Mesodermal cell (in vitro differentiated cells): ENCODE data around the gene MEN1.

Experiments used
- H3K27ac ChIP-seq: 2 replicates; pipeline ENCODE4 v1.7.0; 2013; ENCODE audit warnings: mild to moderate bottlenecking, low read depth, low read length, moderate library complexity; ENCODE audit not compliant: severe bottlenecking
- H3K36me3 ChIP-seq: 2 replicates; pipeline ENCODE4 v1.7.1; 2013; ENCODE audit warnings: mild to moderate bottlenecking, low read length, moderate library complexity; ENCODE audit not compliant: control insufficient read depth, insufficient read depth
- H3K4me1 ChIP-seq: one replicate; pipeline ENCODE4 v1.7.1; 2013; ENCODE audit warnings: mild to moderate bottlenecking, low read length; ENCODE audit not compliant: insufficient read depth, control insufficient read depth, poor library complexity, severe bottlenecking
- H3K4me3 ChIP-seq: 2 replicates; pipeline ENCODE4 v1.7.0; 2013; ENCODE audit warnings: low read length, control low read depth, mild to moderate bottlenecking; ENCODE audit not compliant: insufficient read depth, poor library complexity, severe bottlenecking; ENCODE audit errors: extremely low read depth
- H3K9me3 ChIP-seq: 2 replicates; pipeline ENCODE4 v1.7.1; 2013; ENCODE audit warnings: mild to moderate bottlenecking, low read length, moderate library complexity; ENCODE audit not compliant: control insufficient read depth
- WGBS, 2 experiments: methylation state at CpG; one replicate each; pipeline ENCODE4 v1.1.5; 2013; ENCODE audit warnings: missing lambda C conversion rate in 2 of 2; ENCODE audit not compliant: insufficient coverage in 2 of 2; 5-methylcytosine and 5-hydroxymethylcytosine counted together

The MEN1 gene

DNA sequence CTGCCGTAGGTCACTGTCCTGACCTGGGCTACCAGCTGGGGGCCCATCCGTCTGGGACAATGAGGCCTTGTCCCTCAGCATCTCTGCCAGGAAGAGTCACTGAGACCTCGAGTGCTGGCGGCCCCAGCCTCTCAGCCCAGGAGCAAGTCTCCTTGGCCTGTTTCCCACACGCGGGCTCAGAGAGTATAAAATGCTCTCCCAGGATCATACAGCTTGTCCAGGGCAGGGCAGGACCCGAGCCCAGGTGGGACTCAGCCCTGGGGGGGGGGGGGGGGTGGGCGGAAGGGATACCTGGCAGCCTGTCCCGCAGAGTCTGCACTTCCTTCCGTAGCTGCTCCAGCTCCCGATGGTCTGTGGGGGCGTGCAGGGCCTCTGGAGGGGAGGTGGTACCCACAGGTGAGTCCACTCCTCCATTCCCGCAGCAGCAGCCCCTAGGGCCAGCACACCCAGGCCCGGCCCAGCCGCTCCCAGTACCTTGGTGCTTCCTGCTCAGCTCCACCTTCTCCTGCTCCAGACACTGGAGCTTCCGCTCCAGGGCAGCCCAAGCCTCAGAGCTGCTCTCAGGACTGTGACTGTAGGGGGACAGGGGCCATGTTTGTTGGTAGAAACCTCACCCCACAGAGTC is 26.2 kb upstream of the MEN1 start:
- WGBS, 2 experiments: 92% methylated on average over 10 of the region's 16 CpGs
- H3K4me1 ChIP-seq: no peaks in the 10 kb centered on the region
- H3K4me3 ChIP-seq: no peak overlapping the region
- H3K36me3 ChIP-seq: no peaks in the 10 kb centered on the region
- H3K9me3 ChIP-seq: no peaks in the 10 kb centered on the region
- no peak overlapping the region for H3K27ac ChIP-seq

DNA sequence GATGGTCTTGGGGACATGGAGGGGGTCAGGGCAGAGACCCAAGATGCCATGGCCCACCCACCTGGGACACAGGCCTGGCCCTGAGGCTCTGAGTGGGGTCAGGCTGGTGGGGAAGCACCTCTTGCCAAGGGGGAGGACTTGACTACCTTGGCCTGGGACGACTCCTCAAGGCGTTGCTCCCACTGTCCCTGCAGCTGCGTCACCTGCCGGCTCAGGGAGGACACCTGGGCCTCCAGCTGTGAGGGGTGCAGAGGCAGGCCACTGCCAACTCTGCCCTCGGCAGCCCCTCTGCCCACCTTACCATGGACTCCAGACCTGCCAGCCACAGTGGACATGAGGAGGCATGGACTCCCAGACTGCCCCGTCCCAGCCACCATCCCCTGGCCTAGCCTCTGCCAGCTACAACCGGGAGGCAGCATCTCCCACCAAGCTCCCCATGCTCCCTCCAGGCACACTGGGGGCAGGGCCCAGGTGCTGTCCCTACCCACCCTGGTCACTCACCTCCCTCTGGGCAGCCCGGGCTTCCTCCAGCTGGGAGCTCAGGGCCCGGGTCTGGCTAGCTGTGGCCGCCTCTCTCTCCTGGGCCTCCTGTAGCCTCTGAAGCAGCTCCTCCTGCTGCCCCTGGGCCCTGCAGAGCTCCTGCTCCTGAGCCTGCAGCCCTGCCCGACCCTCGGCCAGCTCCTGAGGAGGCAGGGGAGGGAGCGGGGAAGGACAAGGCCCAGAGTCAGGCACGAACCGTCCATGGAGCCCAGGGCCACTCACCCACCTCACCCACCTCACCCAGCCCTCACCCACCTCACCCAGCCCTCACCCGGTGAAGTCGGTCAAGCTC is 25.5 kb upstream of the MEN1 start:
- 90 to 94% methylated on average over 10 to 15 of the region's 17 CpGs for WGBS, 2 experiments
- Histone ChIP-seq H3K36me3 (no peaks in the 10 kb centered on the region), H3K9me3 (no peaks in the 10 kb centered on the region), H3K4me1 (no peaks in the 10 kb centered on the region), H3K4me3 (no peak overlapping the region), H3K27ac (no peak overlapping the region)

DNA sequence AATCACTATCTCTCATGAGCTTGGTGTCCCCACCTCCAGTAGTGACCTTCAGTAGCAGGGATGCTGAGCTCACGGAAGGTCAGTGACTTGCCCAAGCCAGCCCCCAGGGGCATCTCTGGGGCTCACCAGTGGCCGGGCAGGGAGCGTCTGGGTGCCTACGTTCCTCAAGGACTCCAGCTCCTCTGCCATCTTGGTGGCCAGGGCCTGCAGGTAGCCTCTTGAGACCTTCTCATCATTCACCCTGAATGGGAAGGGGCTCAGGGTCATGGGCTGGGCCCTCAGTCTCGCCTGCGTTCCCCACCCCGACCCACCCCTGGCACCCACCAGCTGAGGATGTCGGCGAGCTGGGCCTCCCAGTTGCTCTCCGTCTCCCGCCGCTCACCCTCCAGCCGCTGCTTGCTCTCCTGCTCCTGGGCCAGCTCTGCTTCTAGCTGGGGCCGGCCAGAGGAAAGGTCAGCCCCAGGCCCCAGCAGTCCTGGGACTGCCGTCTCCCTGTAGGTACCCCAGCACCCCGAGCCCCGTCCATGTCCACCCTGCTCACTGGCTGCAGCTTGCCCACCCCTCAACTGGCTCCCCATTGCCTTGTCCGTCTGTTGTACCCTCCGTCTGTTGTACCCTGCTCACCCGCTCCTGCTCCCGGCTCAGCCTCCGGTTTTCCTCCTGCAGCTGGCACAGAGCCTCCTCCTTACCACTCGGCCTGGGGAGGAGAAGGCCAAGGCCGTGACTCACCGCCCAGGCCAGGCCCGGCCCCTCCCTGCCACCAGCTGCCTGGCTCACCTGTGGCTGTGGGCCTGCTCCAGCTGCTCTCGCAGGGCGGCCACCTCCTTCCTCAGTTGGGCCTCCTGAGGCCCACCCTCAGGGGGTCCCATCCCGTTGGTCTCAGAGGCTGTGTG is 24.6 kb upstream of the MEN1 start:
- Histone ChIP-seq H3K4me3 (no peak overlapping the region), H3K9me3 (no peaks in the 10 kb centered on the region), H3K27ac (no peak overlapping the region), H3K4me1 (no peaks in the 10 kb centered on the region), H3K36me3 (no peaks in the 10 kb centered on the region)
- WGBS, 2 experiments: 87 to 90% methylated on average over 17 to 23 of the region's 29 CpGs

DNA sequence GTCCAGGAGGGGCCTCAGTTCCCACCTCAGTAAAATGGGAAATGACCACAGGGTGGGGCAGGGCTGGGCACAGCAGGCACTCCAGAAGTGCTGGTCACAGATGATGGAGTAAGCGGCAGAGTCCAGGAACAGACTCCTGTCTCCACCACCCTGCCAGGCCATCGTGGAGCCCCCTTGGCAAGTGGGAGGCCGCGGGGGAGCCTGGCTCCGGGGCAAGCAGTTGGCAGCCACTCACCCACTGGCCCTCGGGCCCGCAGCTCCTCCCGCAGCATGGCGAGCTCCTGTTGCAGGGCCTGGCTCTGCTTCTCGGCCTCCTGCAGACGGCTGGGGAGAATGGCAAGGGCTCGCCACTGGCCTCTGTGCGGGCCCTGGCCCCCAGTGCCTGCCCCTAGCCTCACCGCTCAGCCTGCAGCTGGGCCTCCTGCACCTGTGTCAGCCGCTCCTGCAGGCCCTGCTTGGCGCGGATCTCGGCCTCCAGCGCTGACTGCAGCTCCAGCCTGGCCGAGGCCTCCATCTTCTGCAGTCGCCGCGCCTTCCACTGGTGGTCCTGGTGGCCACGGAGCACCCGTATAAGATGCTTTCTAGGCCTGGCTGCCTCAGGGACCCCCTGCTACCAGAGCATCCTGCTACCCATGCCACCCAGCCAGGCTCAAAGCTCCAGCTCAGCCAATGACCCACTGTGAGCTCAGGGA is 23.8 kb upstream of the MEN1 start:
- no peak overlapping the region for H3K4me3 ChIP-seq
- H3K27ac ChIP-seq: no peak overlapping the region
- no peaks in the 10 kb centered on the region for H3K36me3 ChIP-seq
- WGBS, 2 experiments: 93 to 96% methylated on average over 23 to 24 of the region's 25 CpGs
- no peaks in the 10 kb centered on the region for H3K9me3 ChIP-seq
- H3K4me1 ChIP-seq: no peaks in the 10 kb centered on the region

DNA sequence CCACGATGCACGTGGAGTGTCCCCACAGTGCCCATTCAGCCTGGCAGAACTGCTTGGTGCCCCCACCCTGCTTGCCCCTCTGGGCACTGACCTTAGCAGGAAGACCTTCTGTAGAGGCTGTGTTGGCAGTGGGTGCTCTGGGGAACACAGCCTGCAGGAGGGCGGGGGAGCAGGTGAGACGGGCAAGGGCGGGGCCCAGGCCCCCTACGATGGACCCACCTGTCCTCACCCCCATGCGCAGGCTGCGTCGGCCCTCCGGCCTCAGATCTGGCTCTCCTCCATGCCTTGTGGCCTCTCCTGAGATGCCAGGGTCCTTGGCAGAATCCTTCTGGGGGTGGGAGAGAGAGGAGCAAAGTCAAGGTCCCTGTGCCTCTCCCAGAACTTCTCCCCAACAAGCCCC is 23.2 kb upstream of the MEN1 start:
- Histone ChIP-seq H3K27ac (no peak overlapping the region), H3K36me3 (no peaks in the 10 kb centered on the region), H3K9me3 (no peaks in the 10 kb centered on the region), H3K4me1 (no peaks in the 10 kb centered on the region), H3K4me3 (no peak overlapping the region)
- 88 to 90% methylated on average over 2 to 6 of the region's 10 CpGs for WGBS, 2 experiments

DNA sequence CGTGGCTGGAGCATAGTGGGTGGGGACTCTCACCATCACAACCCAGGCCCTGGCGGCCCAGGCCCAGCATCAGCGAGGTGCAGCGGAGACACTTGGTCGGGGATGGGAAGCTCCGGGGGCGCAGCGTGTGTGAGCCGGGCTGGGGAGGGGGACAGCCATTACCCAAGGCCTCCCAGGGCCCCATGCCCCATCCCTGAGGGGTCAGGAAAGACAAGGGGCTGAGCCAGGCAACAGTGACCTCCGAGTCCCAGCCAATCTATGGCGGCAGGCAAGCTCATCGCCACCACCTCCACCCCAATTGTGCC is 22.8 kb upstream of the MEN1 start:
- 94 to 98% methylated on average over 8 to 11 of the region's 12 CpGs for WGBS, 2 experiments
- H3K4me3 ChIP-seq: no peak overlapping the region
- H3K9me3 ChIP-seq: no peaks in the 10 kb centered on the region
- no peaks in the 10 kb centered on the region for H3K36me3 ChIP-seq
- no peak overlapping the region for H3K27ac ChIP-seq
- H3K4me1 ChIP-seq: no peaks in the 10 kb centered on the region

DNA sequence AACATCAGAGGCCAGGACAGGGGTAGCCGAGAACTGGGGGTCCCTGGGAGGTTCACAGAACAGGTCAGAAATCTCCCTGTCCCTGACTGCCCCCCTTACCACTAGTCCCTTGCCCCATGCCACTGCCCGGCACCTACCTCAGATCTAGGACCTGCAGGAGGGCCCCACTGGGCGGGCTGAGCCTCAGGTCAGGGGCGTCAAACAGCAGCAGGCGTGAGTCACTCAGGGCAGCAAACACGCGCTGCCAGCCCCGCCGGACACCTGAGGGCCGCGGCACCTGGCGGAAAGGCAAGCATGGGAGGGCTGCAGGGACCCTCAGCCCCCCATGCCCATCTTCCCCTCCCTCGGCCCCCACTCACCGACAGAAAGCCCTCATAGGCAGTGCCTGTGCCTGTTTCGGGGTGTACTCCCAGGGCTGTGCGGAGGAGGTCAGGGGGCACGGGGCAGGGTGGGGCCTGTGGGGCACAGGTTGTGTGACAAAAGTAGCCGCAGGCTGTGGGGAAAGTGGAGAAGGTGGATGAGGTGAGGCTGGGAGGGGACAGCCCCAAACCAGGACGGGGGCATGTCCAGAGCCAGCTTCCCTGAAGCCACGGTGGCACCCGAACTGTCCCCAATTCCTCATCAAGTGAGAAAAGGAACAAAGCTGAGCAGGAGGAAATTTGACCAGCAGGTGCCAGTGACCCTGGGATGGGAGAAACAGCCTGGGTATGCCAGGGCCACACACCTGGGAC is 22.3 kb upstream of the MEN1 start:
- 96 to 98% methylated on average over 14 to 19 of the region's 21 CpGs for WGBS, 2 experiments
- no peaks in the 10 kb centered on the region for H3K9me3 ChIP-seq
- H3K4me1 ChIP-seq: no peaks in the 10 kb centered on the region
- H3K4me3 ChIP-seq: no peak overlapping the region
- H3K36me3 ChIP-seq: no peaks in the 10 kb centered on the region
- H3K27ac ChIP-seq: no peak overlapping the region

DNA sequence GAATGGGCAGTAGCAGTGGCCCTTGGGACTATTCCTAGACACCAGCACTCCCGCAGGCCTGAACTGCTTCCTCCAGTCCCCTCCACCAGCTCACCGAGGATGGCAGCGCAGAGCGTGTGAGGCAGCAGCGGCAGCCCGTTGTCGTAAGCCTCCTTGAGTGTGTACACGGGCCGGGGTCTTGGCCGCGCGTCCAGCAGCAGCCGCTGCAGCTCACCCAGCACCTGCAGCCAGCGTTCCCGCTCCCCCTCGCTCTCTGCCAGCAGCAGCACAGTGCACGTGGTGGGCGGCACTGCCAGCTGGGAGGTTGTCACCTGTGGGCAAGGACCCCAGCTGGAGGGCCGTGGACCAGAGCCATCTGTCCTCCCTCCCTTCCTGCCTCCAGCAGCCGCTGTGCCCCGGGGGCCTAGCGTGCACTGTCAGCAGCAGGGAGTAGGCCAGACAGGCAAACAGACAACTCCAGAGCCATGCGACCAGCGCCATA is 21.1 kb upstream of the MEN1 start:
- H3K4me1 ChIP-seq: no peaks in the 10 kb centered on the region
- no peak overlapping the region for H3K4me3 ChIP-seq
- no peak overlapping the region for H3K27ac ChIP-seq
- H3K36me3 ChIP-seq: no peaks in the 10 kb centered on the region
- 94% methylated on average over 21 to 22 of the region's 24 CpGs for WGBS, 2 experiments
- H3K9me3 ChIP-seq: no peaks in the 10 kb centered on the region

DNA sequence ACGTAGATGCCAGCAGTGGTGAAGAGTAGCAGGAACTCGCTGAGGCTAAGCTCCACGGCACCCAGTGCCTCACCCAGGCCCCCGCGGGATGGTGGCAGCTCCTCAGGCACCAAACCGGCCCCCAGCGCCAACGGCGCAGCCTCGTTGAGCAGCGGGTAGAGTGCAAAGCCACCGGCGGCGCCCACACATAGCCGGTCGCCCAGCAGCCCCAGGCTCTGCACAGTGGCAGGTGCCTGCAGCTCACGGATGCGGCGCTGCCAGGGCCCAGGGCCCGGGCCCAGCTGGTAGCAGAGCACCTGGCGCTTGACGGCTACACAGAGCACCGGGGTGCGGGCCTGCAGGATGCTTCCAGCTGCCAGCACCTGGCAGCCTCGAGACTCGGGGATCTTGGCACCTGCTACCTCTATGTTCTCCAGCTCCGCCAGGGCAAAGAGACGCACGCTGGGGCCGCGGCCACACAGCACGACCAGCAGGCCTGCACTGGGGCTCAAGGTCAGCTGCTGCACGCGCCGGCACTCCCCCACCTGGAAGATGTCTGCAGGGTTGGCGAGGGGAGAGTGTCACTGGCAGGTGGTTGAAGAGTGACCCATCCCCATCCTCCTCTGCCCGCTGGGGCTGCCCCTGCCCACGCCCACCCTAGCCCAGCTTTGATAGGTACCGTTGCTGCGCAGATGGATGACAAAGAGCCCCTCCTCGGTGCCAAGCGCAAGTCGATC is 19.3 kb upstream of the MEN1 start:
- H3K9me3 ChIP-seq: no peaks in the 10 kb centered on the region
- no peaks in the 10 kb centered on the region for H3K4me1 ChIP-seq
- H3K4me3 ChIP-seq: no peak overlapping the region
- H3K36me3 ChIP-seq: no peaks in the 10 kb centered on the region
- 95 to 96% methylated on average over 35 to 43 of the region's 43 CpGs for WGBS, 2 experiments
- H3K27ac ChIP-seq: no peak overlapping the region
